Measurements from ENCODE around the gene PAFAH1B2. TPM values are rescaled to one million over a fixed set of nuclear protein-coding genes. Genes with fewer than 3 reads are reported as not detected.

The PAFAH1B2 gene
- total RNA-seq, 6 experiments from 2014 or later: 113 to 130 (median 122) TPM

DNA sequence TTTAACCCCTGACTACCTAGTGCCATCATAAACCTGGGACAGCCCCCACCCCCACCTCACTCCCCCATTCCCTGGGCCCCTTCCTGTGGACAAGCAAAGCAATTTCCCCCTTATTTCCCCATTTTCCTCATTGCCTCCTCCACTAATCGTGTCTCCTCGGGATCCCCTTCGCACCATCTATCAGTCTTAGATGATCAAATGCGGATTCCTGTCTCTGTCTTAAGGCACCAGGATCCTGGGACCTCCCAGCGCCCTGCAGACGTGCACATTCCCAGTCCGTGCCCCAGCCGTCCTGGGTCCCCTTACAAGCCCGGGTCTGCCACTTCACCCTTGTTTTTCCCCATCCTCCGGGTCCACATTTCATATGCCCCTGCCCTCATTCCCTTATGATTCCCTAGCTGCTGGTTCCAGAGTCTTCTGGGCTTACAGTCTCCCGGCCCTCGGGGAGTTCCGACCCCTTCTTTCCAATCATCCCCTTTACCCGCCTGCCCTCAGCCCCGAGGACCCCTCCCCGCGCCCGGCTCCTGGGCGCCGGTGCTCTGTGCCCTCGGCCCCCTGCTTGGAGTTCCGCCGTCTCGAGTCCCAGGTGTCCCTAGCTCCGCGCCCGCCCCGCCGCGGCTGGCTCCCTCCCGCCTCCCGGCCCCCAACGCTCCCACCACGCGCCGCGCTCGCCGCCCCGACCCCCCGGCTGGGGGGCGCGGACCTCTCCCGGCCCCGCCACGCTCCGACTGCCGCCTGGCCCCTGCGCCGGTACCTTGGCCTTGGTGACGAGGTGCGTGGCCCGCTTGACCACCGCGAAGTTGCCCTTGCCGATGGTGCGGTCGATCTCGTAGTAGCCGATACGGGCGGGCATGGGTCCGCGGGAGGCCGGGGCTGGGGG lies 46.5 kb upstream of the PAFAH1B2 start:
- Mint-ChIP-seq H3K4me3 (peak overlapping the region; percentile 94), H3K9me3 (no peaks in the 10 kb centered on the region), H3K27ac (peak overlapping the region; percentile 94), H3K4me1 (ENCODE audit: low read depth) (peaks cover 49% of the 10 kb centered on the region), H3K36me3 (ENCODE audit: low read depth) (no peaks in the 10 kb centered on the region), H3K27me3 (ENCODE audit: insufficient read depth) (peaks cover 2% of the 10 kb centered on the region; the same call in 1 of the 2 replicates)
- DNase-seq: no peak
- TF ChIP-seq, protein P1, sequence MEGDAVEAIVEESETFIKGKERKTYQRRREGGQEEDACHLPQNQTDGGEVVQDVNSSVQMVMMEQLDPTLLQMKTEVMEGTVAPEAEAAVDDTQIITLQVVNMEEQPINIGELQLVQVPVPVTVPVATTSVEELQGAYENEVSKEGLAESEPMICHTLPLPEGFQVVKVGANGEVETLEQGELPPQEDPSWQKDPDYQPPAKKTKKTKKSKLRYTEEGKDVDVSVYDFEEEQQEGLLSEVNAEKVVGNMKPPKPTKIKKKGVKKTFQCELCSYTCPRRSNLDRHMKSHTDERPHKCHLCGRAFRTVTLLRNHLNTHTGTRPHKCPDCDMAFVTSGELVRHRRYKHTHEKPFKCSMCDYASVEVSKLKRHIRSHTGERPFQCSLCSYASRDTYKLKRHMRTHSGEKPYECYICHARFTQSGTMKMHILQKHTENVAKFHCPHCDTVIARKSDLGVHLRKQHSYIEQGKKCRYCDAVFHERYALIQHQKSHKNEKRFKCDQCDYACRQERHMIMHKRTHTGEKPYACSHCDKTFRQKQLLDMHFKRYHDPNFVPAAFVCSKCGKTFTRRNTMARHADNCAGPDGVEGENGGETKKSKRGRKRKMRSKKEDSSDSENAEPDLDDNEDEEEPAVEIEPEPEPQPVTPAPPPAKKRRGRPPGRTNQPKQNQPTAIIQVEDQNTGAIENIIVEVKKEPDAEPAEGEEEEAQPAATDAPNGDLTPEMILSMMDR (IDR thresholded peaks at IDR 0.05): no peak

DNA sequence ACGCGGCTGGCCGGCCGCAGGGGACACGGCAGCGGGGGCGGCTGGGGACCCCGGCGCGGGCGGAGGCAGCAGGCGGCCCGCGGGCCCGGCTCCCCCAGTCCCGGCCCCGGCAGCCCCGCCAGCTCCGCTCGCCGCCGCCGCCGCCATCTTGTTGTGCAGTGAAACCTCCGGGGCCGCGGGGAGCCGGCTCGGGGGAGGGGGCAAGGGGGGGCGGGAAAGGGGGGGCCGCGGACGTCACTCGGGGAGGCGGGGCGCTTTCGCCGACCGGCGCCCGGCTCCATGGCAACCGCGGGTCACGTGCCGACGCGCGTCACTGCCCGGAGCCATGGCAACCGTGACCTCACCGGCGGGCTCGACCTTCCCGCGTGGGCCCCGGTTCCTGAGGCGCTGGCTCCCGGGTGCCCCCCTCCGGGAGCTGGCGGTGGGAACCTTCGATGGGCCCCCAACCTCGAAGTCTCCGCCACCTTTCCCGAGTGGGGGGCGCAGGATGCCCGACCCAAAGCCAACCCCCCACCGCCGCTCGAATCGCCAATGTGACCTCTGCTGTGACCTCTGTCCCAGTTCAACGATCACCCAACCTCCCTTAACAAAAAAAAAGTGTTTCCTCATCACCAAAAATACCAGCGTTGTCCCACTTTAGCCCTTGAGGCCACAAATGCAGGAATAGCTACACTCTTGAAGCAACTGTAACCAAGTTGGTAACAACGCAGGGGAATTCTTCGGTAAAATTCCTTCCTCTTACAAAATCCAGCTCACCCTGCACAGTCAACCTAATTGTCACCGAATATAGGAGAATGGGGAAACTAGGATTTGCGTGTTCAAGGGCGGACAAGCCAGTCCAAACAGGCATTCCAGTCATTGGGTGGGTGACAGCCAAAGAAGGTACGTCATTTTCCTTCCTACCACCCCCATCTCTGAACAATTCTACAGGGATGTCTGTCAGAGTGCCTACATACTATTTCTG lies 45.5 kb upstream of the PAFAH1B2 start, which contains the start of gene SIK3:
SIK3 (minus strand) TSS at position 160 of the 964 bp plus-strand sequence; CDS start at position 147, 13 bp downstream.
- DNase-seq: peak; percentile 88
- Mint-ChIP-seq H3K36me3 (ENCODE audit: low read depth) (no peaks in the 10 kb centered on the region), H3K27me3 (ENCODE audit: insufficient read depth) (peaks cover 2% of the 10 kb centered on the region; the same call in 1 of the 2 replicates), H3K9me3 (no peaks in the 10 kb centered on the region), H3K27ac (peak within 1 kb of the TSS; percentile 98), H3K4me1 (ENCODE audit: low read depth) (peaks cover 44% of the 10 kb centered on the region), H3K4me3 (peak within 1 kb of the TSS; percentile 94)
- TF ChIP-seq, protein P1 (IDR thresholded peaks at IDR 0.05): peak; percentile 72

DNA sequence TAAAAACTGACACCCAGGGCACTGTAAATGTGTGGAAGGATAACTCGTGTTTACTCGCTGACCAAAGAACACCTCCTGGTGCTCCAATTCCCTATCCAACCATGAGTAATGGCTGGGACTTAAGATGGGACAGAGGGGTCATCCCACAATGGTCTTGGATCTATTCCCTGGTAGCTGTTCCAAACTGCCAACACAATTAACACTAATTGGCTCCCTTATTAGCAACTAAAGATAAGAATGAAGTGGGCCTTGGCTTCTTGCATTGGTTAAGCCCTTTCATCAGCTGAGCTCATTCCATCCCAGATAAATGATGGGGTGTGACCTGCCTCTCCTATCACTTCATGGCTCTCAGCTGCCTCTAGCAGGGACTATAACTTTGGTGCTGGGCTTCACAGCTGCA lies 44.4 kb upstream of the PAFAH1B2 start:
- Mint-ChIP-seq H3K4me3 (peak overlapping the region; percentile 91), H3K36me3 (ENCODE audit: low read depth) (no peaks in the 10 kb centered on the region), H3K4me1 (ENCODE audit: low read depth) (peaks cover 42% of the 10 kb centered on the region), H3K27ac (peak overlapping the region; percentile 98), H3K27me3 (ENCODE audit: insufficient read depth) (peaks cover 2% of the 10 kb centered on the region; the same call in 1 of the 2 replicates), H3K9me3 (no peaks in the 10 kb centered on the region)
- TF ChIP-seq, protein P1 (IDR thresholded peaks at IDR 0.05): no peak
- DNase-seq: no peak

DNA sequence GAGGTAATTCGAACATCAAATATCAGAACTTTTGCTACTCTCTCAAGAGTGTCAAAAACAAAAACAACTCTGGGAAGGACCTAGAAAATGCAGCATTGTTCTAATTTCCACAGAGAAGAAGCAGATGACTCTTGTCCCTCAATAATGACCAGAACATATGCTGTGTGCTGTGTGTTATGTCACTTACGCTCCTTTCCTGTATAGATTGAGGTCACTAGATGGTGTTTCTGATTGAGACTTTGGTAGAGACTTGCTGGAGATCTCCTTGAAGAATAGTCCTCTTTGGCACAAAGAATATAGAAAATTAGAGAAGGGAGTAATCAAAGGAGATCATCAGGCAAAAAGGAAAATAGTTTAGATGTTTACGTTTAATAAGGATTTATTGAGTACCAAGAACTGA lies 43.5 kb upstream of the PAFAH1B2 start:
- Mint-ChIP-seq H3K4me1 (ENCODE audit: low read depth) (peaks cover 33% of the 10 kb centered on the region), H3K36me3 (ENCODE audit: low read depth) (no peaks in the 10 kb centered on the region), H3K4me3 (no peak overlapping the region), H3K9me3 (no peaks in the 10 kb centered on the region), H3K27me3 (ENCODE audit: insufficient read depth) (peaks cover 2% of the 10 kb centered on the region; the same call in 1 of the 2 replicates), H3K27ac (no peak overlapping the region)
- TF ChIP-seq, protein P1 (IDR thresholded peaks at IDR 0.05): no peak
- DNase-seq: no peak
